GM21717 (cell line): ENCODE measurements around the gene SYCE3.
"Not testable (repeated sequence)": the region's sequence is repeated elsewhere in the genome, so short reads cannot be mapped to it uniquely, and the experiment has no call there.

Experiments used
- ATAC-seq: cut with Tn5 transposase; IDR thresholded peaks from one replicate; pipeline ENCODE4 v1.9.1; 2021; ENCODE audit warnings: mild to moderate bottlenecking, moderate library complexity; ENCODE audit not compliant: unreplicated experiment

The SYCE3 gene

GRCh38 chr22:50562523-50563412 is at the start of gene SYCE3:
Gene SYCE3 (minus strand): TSS chr22:50562919. CDS start chr22:50556405, 6,514 bp downstream.
- peak; percentile 86 for ATAC-seq

- ATAC-seq, result no peak
Observed at GRCh38 chr22:50612168-50612527, 49.4 kb upstream of the SYCE3 start.

DNA sequence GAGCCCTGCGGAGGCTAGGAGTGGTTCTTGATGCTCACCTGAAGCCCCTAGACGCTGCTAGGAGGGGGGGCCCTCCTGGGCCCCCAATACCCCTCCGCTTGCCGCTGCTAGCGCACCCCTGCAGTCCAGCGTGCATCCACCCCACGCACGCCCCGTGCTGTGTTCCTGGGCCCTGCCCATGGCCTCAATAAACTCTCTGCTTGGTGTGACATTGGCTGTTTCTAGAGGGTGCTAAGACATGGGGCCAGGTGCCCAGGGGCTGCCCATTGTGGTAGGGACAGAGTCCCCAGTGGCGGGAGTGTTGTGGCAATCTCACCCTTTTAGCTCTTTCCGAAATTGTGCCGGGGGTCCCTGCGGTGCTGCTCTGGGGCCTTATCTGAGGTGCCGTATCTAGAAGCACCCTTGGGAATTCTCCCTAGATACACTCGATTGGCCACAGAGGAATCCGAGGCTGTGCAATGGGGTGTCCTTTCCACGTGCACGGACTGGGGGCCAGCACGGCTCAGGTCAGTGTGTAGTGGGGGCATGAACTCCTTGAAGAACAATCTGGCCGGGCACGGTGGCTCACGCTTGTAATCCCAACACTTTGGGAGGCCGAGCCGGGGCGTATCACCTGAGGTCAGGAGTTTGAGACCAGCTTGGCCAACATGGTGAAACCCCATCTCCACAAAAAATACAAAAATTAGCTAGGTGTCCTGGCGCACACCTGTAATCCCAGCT is 48.8 kb upstream of the SYCE3 start:
- ATAC-seq, result no peak

DNA sequence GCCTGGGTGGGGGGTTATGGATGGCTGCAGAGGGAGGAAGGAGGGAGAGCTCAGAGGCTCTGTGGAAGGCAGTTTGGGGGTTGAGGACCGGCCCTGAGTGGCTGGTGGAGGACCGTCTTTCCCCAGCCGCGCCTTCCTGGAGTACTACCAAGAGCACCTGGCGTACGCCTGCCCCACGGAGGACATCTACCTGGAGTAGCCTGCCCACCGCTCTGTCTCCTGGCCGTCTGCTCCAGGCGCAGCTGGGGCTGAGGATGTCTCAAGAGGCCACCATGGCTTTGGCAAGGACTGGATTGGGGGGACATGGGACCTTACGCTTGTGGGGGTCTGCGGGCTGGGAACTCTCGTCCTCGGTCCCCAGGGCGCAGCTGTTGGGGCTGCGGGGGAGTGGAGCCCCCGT is 47.9 kb upstream of the SYCE3 start:
- no peak for ATAC-seq

DNA sequence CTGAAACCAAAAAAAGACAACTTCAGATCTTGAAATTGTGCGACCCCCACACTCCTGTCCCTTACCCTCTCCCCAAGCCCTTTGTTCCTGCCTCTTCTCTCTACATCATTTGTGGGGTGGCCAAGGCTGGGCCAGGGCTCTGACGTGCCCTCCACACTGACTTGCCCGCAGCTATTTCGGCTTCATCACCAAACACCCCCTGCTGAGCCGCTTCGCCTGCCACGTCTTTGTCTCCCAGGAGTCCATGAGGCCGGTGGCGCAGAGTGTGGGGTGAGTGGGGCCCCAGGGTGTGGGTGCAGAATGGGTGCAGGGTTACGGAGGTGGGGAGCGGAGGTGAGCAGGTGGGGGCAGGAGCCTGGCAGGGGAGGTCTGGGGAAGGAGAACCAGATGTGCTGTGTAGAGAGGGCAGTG is 47.3 kb upstream of the SYCE3 start:
- no peak for ATAC-seq

DNA sequence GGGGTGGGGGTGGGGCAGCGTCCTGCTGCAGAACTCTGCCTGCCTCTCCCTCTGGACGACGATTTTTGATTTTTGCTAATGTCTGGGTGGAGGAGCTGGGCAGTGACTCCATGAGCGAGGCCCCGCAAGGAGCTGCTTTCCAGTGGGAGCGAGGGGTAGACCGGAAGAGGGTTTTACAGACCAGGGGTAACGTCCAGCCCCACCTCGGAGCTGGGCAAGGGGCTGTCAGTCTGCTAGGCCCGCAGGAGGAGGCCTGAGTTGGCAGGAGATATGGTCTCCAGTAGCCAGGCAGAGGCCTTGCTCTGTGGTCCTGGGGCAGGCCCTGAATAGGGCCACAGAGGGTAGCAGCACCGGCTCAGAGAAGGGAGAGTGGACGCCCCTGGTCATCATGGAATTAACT is 46.9 kb upstream of the SYCE3 start:
- ATAC-seq, result no peak

DNA sequence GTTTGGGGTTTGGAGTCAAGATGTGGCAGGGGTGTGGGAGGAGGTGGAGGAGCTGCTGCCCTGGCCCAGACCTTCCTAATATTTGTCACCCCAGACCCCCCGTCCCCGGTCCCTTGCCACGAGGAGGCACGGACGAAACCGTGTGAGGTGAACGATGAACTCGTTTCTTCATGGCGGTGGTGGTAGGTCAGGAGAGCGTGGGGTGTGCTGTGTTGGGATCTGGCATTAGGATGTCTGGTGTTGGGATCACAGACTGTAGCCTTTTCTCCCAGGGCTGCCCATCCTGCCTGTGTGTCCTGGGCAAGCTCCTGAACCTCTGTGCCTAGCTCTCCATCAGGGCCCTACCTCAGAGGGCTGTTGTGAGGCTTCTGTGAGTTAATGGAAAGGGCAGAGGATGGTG is 46.3 kb upstream of the SYCE3 start:
- ATAC-seq, result no peak

GRCh38 chr22:50608058-50608840 is 45.5 kb upstream of the SYCE3 start:
- ATAC-seq, result not testable (repeated sequence)

- ATAC-seq, result no peak
Observed at GRCh38 chr22:50607659-50608020, 44.9 kb upstream of the SYCE3 start.

- no peak for ATAC-seq
Observed at GRCh38 chr22:50606946-50607658, 44.4 kb upstream of the SYCE3 start.

- no peak for ATAC-seq
Observed at GRCh38 chr22:50606165-50606945, 43.6 kb upstream of the SYCE3 start.

DNA sequence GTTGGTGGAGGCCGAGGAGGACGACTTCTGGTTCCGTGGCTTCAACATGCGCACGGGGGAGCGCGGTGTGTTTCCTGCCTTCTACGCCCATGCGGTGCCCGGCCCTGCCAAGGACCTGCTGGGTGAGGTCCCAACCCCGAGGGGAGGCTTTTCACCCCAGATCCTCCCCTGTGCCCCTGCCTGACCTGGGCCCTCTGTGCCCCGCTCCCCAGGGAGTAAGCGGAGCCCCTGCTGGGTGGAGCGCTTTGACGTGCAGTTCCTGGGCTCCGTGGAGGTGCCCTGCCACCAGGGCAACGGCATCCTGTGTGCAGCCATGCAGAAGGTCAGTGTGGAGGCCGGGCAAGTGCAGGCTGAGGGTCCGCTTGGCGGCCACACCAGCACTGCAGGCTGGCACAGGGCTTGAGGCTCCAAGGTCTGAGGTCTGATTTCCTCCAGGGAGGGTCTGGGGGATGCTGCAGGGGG is 42.9 kb upstream of the SYCE3 start:
- no peak for ATAC-seq

- no peak for ATAC-seq
Observed at GRCh38 chr22:50605002-50605612, 42.4 kb upstream of the SYCE3 start.

- no peak for ATAC-seq
Observed at GRCh38 chr22:50604256-50605001, 41.7 kb upstream of the SYCE3 start.

GRCh38 chr22:50603511-50604255 is 41.0 kb upstream of the SYCE3 start:
- ATAC-seq, result no peak

DNA sequence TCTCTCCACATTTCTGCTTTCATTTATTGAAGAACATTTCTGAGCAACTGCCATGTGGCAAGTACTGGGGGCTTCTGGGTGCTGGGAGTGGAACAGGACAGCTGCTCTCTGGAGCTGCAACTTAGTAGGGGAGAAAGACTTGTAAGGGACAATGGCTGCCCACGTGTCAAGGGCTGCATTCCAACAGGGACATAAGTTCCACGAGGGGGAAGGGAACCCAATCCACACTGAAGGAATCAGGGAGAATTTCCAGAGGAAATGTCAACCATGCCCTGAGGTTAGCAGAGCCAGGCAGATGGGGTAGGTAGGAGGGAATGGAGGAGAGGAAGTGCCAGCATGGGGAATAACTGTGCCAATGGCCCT is 39.6 kb upstream of the SYCE3 start:
- no peak for ATAC-seq

DNA sequence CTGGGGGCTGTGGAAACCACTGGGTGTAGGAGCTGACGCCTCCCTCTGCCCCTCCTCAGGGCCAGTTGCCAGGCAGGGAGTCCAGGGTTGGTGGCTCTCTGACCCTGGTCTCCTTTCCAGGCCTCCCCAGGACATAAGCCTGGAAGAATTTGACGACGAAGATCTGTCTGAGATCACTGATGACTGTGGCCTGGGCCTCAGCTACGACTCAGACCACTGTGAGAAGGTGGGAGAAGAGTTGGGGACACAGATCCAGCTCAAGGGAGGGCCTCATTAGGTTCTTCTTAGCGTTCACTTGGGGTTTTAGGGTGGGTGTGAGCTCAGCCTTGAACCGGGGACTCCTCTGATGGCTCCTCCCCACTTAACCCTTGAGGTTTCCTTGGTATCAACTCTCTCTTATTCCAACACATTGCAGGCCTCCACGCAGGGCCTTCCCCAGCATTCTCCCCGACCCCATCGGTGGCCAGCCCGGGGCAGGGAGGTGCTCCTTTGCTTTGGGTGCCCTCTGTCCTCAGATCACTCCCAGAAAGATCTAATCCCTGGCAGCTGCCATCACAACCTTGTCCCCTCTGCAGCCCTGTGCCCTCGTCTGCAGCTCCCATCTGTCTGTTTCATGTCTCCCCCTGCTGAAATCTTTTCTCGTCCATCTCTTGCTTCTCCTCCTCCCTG is 39.1 kb upstream of the SYCE3 start:
- ATAC-seq, result no peak
